ENCODE results near the gene TMSB15C.
"Not testable (repeated sequence)": the region's sequence is repeated elsewhere in the genome, so short reads cannot be mapped to it uniquely, and the experiment has no call there.

Gene TMSB15C

DNA sequence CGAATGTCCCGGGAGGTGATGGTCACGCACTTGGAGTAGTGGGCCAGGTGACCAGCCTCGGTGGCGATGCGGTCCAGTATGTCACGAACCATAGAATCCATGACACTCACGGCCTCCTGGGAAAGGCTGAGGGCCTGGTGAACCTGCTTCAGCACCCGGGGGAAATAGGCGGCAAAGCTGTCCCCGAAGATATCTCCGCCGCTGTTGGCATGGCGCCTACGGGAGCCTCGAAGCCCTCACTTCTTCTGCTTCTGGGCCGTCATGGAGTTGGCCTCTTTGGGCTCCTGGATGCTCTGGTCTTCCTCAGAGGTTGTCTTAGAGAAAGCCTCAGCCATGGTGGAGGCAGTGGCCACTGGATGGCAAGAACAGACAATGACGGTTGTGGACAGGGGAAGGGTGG lies 13.4 kb downstream of the TMSB15C start:
- in situ Hi-C loops (cut with MboI; ENCODE audit: low pct_unique_long_range_greater_than_20kb, low sequenced_read_pairs); DNase-seq: not testable (repeated sequence)

DNA sequence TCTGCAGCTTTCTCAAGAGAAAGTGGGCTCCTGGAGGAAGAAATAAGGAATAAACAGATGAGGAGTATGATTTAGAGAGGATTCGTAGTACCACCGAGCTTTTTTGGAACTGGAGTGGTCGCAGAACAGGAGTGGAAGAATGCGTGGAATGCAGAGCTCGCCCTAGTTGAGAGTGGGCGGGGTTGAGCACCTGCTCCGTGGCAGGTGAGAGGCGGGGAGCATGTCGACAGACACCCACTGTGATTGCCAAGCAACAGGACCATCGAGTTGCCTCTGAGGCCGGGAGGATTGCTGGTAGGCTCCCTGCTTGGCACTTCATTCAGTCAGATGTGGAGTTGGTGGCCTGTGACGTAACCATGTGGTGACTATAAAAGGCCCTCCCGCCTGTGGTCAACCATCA lies 21.1 kb downstream of the TMSB15C start:
- DNase-seq; in situ Hi-C loops (cut with MboI; ENCODE audit: low pct_unique_long_range_greater_than_20kb, low sequenced_read_pairs): not testable (repeated sequence)

DNA sequence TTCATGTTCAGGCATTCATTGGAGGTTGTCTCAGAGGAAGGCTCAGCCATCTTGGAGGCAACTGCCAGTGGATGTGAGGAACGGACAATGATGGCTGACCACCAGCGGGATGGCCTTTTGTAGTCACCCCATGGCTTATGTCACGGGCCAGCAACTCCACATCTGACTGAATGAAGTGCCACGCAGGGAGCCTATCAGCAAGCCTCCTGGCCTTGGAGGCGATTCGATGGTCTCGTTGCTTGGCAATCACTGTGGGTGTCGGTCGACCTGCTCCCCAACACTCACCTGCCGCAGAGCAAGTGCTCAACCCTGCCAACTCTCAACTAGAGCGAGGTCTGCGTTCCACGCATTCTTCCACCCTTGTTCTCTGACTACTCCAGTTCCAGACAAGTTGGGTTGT lies 28.9 kb downstream of the TMSB15C start:
- DNase-seq = no peak
- in situ Hi-C loops (cut with MboI; ENCODE audit: low pct_unique_long_range_greater_than_20kb, low sequenced_read_pairs) = loop anchor here (25.0 kb wide), 1 partner anchor 110 kb away; no protein-coding TSS in a partner anchor

DNA sequence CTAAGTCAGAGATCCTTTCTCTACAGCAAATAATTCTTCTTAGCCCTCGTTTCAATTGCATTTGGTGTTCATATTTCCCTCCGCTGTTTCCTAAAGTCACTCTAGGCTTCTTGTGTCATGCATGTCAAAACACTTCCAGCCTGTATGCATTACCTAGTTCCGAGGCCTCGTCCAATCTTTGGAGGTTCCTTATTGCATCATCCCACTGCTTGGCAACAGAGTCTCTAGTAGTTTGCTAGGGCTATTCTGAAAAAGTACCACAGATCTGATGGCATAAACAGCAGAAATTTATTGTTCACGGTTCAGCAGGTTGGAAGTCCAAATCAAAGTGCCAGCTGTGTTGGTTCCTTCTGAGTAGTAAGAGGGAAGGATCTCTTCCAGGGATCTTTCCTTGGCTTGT lies 30.4 kb downstream of the TMSB15C start:
- no peak for DNase-seq
- in situ Hi-C loops (cut with MboI; ENCODE audit: low pct_unique_long_range_greater_than_20kb, low sequenced_read_pairs) = loop anchor here (25.0 kb wide), 1 partner anchor 108 kb away; no protein-coding TSS in a partner anchor

DNA sequence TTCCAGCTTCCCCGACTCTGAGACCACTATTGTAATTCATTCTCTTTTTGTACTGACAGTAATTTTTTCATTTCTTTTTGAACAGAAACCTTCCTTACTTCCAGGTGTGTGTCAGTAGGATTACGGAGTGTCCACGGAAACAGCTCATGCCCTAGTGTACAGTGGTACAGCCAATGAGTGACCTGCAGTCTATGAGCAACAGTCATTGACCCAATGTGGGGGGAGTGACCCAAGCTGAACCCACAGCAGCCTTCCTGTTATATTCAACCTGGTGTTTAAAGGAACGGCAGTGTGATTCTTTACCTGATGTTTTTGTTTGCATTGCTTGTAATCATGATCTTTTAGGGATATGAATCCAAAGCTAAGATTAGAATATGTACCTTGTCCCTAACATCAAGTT lies 35.0 kb downstream of the TMSB15C start:
- no peak for DNase-seq

DNA sequence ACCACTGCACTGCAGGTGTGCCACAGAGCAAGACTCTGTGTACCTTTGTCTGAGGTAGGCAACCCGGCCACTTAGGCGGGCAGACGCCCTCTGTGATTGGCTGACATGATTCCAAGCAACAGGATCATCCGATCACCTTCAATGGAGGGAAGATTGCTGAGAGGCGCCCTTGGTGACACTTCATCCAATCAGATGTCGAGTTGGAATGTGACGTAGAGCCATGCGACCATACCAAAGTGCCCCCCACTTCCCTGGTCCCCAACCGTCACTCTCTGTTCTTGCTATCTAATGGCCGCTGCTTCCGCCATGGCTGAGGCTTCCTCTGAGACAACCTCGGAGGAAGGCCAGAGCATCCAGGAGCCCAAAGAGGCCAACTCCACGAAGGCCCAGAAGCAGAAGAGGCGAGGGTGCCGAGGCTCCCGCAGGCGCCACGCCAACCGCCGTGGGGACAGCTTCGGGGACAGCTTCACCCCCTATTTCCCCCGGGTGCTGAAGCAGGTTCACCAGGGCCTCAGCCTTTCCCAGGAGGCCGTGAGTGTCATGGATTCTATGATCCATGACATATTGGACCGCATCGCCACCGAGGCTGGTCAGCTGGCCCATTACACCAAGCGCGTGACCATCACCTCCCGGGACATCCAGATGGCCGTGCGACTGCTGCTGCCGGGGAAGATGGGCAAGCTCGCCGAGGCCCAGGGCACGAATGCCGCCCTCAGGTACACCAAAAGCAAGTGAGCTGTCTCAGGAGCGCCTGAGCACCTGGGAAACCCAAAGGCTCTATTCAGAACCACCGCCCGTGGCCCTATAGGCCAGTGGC lies 36.1 kb downstream of the TMSB15C start, which contains the start of gene H2BW2:
TSS of gene H2BW2 (plus strand) at position 268 of the 817 bp plus-strand sequence. CDS start at position 307, 39 bp downstream.
- DNase-seq = no peak
- in situ Hi-C loops (cut with MboI; ENCODE audit: low pct_unique_long_range_greater_than_20kb, low sequenced_read_pairs) = loop anchor here (25.0 kb wide), 1 partner anchor 103 kb away; no protein-coding TSS in a partner anchor

More for the DNA sequence above, 35.0 kb downstream of the TMSB15C start:
- in situ Hi-C loops (cut with MboI; ENCODE audit: low pct_unique_long_range_greater_than_20kb, low sequenced_read_pairs) = loop anchor here (25.0 kb wide), 1 partner anchor 104 kb away; no protein-coding TSS in a partner anchor
